ENCODE data around the gene PIM3.

PIM3 gene

DNA sequence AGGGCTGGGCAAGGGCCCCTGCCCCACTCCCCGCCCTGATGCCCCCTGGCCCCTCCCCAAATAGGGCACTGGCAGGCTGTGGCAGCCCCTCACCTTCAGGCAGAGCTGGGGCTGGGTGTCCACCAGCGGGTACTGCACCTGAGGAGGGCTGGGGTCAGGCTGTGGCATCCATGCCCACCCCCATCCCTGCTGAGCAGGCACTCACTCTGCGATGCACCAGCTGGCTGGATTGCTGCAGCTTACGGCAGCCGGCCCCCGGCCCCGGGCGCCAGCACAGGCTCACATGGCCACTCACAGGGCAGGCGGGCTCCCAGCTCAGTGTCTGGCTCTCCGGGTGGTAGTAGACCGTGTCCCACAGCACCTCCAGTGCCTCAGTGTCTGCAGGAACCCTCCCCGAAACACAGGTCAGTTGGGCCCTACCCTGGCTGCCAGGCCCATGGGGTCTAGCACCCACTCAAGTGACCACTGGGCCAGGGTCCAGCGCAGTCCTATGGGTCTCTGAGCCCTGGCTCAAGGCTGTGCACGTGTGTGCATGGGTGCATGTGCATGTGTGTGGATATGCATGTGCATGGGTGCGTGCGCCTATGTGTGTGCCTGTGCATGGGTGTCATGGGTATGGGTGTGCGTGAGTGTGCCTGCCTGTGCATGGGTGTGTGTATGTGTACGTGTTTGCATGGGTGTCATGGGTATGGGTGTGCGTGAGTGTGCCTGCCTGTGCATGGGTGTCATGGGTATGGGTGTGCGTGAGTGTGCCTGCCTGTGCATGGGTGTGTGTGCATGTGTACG lies 37.6 kb downstream of the PIM3 start:
- in situ Hi-C loops (cut with MboI; ENCODE audit: low sequenced_read_pairs) = no loop called here

DNA sequence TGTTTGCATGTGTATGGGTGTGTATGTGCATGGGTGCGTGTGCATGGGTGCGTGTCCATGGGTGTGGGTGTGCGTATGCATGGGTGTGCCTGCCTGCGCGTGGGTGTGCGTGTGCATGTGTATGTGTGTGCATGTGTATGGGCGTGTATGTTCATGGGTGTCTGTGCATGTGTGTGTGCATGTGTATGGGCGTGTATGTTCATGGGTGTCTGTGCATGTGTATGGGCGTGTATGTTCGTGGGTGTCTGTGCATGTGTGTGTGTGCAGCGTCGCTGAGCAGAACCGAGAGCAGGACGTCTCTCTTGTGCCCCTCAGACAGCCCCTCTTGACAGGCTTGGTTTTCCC lies 38.1 kb downstream of the PIM3 start:
- in situ Hi-C loops (cut with MboI; ENCODE audit: low sequenced_read_pairs) = no loop called here

DNA sequence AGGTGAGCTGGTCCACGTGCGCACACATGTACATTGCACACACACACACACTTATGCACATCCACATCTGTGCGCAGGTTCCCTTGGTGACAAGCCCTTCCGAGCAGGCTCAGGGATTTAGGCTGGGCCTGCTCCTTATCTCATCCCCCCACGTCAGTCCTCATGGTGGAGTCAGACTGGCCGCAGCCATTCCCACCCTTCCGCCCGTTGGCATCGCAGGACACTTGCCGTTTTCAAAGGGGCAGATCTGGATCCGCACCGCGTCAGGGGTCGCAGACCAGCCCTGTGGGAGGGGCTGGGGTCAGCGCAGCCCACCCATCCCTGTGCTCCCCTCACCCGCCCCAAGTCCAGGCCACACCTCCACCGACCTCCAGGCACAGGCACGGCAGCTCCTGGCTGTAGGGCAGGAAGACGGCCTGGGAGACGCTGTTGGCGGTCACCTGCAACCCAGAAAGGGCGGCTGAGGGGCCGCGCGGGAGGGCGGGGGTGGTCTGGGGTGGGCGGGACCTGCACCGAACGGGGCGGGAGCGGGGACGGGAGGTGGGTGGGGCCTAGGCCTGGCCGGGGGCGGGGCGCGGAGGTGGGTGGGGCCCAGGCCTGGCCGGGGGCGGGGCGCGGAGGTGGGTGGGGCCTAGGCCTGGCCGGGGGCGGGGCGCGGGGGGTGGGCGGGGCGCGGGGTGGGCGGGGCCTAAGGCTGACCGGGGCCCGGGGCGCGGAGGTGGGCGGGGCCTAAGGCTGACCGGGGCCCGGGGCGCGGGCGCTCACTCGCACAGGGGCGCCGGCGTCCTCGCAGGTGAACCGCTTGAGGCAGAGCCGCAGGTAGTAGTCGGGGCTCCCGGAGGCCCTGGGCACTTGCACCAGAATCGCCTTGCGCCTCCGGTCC lies 38.7 kb downstream of the PIM3 start:
- in situ Hi-C loops (cut with MboI; ENCODE audit: low sequenced_read_pairs) = no loop called here

DNA sequence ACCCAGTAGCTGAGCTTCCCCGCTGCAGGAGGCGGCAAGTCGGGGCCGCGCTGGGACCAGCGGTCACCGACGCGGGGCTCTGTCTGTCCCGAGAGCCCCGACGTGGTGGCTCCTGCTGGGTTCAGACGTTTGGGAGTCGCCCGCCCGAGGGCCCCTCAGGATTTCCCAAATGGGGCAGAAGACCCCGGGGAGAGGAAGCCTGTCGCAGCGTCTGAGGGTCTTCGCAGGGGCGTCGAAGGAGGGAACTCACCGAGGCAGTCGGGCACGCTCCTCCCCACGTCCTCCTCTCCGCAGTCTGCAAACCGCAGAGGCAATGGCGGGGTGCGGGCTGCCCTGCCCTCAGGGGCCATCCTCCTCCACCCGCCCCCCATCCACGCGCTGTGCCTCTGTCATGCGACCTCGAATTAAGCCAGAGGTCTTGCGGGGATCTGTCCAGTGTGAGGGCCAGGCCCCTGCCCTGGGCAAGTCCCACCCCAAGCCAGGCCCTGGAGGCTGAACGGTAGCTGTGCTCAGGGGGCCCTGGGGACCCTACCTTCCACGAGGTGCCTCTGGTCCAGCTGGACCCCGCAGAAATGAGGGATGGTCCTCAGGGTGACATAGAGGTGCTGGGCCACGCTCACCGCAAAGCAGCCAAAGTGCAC lies 39.5 kb downstream of the PIM3 start:
- in situ Hi-C loops (cut with MboI; ENCODE audit: low sequenced_read_pairs) = no loop called here

DNA sequence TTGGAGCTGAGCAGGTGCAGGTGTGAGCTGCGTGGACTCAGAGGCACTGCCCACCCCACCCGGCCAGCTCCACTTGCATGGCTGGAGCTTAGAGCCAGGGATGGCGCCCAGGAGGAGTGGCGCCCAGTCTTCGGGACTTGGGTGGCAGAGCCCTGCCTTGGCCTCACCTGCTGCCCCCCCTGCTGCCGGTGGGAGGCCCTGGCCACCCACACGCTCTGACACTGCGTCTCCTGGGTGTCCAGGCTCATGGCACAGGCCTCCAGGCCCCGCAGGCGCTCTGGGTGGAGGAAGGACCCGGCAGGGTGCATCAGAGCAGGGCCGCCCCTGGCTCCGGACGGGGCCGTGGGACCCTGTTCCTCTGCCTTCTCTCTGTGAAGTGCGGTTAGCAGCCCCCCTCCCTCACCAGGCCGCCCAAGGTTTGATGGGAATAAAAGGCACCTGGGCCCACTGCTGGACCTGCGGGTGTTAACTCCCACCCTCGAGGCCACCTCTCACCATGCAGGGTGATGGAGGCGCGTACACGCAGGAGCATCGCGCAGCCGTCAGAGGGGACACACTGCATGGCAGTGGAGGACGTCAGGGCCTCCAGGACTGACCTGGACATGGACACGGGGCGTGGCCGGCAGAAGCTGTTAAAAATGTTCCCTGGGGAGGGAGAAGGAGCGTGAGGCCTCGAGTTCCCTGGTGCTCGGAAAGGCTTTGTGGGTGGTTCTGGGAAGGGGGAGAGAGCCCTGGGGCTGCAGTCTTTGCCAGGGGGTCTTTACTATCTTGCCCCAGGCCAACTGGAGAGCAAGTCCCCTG lies 40.2 kb downstream of the PIM3 start:
- in situ Hi-C loops (cut with MboI; ENCODE audit: low sequenced_read_pairs) = no loop called here

DNA sequence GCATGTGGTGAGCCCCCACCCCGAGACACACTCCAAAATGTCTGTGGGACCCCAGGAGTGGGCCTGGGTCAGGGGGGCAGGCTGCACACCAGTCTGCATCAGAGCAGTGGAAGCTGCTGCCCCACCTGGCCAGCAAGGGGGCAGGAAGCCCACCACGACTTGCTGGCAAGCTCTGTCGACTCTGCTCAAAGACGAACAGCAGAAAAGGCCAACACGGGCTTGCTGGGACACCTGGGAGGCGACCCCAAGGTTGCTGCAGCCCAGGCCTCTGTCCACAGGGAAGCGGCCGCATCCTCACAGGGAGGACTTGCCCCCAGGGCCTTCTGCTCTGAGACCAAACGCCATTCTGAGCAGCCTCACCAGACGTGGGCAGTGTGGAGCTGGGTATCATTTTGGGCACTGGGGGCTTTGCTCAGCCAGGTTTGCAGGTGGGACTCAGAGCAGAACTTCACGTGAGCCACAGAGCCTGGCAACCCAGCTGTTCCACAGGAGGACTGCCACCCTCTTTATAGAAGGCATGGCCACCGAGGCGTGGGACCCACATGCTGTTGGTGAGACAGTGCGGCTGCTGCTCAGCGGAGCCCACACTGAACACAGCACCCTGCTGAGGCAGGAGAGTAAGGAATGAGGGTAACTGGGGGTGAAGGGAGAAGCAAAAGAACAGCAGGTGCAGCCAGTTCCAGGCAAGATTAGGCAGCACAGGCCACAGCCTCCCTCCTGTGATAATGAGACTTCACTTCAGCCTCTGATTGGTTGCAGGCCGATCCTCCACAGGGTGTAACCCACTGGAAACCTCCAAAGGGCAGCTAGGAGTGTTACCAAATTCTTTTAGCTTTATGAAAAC lies 41.0 kb downstream of the PIM3 start:
- in situ Hi-C loops (cut with MboI; ENCODE audit: low sequenced_read_pairs) = no loop called here

DNA sequence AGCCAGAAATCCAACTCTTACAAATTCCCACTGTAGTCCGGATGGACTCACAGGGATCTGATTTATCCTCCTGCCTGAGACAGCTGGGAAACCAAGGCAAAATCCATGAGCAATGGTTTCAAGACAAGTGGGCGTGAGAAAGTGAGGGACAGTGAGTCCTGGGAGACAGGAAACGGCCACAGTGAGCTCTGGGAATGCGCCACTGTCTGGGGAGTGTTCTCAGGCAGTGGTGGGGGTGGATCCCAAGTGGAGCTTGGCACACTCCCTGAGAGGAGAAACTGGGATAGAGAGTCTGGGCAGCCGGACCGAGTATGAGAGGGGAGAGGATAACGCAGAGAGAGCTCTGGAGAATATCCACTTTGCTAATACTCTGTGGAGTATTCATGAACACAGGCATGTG lies 42.2 kb downstream of the PIM3 start:
- in situ Hi-C loops (cut with MboI; ENCODE audit: low sequenced_read_pairs) = no loop called here

DNA sequence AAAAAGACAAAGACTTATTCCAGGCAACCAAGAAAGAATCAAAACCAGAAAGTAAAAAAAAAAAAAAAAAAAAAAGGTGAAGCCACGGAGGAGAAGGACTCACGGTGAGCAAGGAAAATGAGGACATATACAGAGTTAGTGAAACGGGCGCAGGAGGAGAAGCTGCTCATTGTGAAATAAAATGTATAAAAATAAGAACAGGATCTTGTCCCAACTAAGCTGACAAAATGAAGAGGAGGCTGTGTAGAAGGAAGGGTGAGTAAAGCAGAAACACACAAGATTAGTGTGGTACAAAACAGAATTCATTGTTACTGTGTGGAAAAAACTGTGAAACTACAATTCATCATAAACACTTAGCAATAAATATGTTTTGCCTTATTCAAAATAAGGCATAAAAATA lies 44.3 kb downstream of the PIM3 start:
- in situ Hi-C loops (cut with MboI; ENCODE audit: low sequenced_read_pairs) = no loop called here

DNA sequence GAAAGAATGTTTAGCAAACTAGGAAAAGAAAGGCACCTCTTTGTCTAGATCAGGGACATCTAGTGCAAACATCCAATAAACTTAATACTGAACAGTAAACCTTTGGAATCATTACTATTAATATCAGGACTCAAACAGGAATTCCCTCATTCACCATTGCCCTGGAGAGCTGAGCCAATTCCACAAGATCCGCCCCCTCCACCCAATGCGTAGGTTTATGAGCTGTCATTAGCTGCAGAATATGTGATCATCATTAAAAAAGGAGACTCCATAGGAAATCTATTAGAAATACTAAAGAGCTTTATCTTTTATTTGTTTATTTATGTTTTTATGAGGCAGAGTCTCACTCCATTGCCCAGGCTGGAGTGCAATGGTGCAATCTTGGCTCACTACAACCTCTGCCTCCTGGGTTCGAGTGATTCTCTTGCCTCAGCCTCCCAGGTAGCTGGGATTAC lies 46.5 kb downstream of the PIM3 start:
- in situ Hi-C loops (cut with MboI; ENCODE audit: low sequenced_read_pairs) = no loop called here

DNA sequence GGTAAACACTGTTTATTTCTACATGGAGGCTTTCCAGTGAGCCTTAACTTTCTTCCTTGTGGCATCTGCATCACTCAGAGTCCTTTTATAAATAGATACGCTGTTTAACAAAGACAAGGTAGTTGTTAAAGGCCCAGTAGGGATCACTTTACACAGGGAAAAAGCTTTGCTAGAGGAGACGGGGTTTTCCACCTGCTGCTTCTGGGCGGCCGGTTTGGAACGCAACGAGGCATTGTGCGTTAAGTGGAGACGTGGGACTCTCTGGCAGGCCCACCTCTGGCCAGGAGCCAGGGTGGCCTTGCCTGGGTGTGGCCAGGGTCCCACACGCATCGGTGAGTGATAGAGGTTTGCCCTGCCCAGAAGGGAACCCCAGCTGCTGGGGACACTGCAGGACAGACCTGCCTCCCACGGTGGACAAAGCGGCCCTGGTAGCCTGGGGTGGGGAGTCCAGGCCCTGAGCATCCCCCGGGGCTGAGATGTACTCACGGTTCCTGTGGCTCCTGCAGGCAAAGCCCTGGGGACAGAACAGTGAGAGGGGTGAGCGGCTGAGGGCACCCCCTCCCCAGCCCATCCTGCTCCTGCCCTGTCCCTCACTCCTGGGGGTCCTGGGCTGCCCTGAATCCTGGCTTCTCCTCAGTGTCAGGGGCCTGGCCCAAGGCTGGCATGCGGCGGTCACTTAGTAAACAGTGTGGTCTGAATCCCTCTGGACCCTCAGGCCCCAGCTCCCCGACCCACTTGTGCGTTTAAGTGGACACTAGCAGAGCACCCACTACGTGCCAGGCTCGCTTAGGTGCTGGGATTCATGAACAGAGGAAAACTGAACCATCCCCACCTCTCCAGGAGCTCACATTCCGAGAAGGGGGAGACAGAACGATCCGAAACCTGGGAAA lies 47.8 kb downstream of the PIM3 start:
- in situ Hi-C loops (cut with MboI; ENCODE audit: low sequenced_read_pairs) = no loop called here

DNA sequence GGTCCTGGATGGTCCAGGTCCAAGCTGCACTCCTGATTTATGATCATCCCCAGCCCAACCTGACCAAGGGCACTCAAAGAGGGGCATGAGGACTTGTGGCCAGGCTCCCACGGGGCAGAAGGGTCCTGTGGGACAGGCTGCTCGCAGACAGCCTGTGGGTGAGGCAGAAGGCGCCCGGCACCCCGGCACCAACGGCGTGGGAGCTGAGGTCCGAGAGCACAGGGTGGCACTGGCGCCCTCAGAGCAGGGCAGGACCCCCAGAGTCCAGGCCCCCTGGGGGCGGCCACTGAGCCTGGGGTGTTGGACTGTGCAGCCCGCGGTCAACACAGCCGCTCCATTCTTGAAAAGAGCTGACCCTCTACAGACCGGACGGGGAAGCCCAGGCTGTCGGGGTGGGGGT lies 48.7 kb downstream of the PIM3 start:
- in situ Hi-C loops (cut with MboI; ENCODE audit: low sequenced_read_pairs) = no loop called here

DNA sequence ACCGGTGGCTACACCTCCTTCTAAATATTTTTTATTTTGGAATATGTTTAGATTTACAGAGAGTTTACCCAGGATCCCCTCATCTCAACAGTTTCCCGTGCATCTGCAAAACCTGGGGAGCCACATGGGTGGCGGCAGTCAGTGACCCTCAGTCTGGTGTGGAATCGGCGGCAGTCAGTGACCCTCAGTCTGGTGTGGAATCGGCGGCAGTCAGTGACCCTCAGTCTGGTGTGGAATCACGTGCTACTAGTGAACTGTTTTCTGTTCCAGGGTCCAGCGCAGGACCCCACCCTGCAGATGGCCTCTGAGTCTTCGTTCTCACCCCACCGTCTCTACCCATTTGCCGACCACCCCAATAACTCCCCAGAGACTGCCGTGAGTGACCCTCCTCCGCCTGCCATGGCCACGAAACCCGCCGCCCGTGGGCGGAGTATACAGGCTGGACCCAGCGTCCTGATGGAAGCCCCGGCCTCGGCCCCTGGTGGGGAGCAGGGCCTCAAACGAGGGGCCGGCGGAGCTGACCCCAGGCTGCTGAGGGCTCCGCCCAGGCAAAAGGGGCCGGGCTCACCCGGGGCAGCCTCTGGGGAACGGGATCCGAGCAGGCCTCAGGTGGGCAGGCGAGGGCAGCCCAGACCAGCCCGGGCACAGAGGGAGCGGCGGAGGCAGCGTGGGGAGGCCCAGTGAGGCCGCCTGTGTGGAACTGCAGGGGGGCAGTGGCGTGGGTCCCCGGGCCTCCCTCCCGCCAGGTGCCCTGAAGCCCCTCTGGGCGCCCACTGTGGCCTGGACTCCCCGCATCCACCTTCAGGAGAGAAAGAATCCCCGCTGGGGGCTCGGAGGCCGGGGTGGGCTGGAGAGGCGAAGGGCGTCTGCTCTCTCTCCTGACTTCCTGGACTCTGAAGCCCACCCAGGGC lies 49.4 kb downstream of the PIM3 start:
- in situ Hi-C loops (cut with MboI; ENCODE audit: low sequenced_read_pairs) = no loop called here

DNA sequence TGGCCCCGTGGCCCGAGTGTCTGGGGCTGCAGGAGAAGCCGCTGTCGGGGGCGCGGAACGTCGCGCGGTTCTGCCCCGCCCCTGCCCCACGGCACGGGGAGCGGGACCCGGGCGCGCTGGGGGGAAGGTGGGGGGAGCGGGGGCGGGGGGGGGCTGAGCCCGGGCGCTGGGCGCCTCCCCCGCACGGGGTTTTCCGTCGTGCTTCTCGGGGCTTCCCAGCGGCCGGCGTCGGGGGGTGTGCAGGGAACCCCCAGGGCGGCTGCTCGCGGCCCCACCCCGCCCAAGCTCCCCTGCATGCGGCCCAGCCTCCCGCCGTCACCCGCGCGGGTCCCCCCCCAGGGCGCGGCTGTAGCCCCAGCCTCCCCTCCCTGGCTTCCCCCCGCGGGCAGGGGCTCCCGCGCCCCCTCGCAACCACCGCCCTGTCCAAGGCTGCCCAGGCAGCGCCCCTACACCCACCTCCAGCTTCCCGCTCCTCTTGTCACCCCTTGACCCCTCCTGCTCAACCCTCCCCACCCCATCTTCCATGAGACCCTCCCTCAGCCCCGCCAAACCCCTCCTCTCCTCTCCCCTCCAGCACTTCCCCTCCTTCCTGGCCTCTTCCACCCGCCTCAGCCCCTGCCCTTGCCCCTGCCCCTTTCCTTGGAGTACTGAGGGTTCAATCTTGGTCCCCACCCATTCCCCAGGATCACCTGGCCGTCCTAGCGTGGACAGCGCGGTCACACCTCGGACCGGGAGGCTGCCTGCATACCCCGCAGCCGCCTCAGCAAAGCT lies 50.3 kb downstream of the PIM3 start:
- in situ Hi-C loops (cut with MboI; ENCODE audit: low sequenced_read_pairs) = no loop called here

DNA sequence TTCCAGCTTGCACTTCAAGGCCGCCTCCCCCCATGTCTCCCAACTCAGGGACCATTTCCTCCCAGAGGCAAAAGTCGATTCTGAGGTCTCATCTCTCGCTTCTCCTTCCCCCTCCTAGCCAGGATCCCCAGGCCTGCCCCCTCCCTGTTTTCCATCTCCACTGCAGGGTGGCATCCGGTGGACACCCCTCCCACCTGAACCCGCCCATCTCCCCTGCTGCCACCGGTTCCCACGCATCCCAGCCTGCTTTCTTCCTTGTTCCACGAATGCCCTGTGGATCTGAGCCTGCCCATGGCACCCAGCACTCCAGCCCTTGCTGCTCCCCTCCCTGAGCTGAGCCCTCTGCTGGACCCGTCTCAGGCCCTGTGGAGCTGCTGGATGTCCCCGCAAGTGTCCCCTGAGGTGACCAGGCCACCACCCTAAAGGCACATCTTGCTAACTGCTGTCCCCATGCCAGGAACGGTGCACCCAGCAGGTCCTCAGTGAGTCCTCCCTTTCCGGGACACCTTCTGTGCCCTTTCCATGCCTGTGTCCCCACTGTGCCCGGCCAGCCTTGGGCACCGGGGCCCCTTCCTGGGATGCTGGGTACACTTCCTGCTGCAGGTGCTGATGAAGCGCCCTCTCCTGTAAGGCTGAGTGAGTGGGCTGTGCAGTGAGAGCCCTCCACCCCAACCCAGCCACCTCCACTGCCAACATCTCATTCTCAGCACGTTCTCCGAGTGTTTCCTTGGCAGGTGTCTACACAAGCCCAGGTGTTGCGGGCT lies 51.1 kb downstream of the PIM3 start:
- in situ Hi-C loops (cut with MboI; ENCODE audit: low sequenced_read_pairs) = no loop called here

DNA sequence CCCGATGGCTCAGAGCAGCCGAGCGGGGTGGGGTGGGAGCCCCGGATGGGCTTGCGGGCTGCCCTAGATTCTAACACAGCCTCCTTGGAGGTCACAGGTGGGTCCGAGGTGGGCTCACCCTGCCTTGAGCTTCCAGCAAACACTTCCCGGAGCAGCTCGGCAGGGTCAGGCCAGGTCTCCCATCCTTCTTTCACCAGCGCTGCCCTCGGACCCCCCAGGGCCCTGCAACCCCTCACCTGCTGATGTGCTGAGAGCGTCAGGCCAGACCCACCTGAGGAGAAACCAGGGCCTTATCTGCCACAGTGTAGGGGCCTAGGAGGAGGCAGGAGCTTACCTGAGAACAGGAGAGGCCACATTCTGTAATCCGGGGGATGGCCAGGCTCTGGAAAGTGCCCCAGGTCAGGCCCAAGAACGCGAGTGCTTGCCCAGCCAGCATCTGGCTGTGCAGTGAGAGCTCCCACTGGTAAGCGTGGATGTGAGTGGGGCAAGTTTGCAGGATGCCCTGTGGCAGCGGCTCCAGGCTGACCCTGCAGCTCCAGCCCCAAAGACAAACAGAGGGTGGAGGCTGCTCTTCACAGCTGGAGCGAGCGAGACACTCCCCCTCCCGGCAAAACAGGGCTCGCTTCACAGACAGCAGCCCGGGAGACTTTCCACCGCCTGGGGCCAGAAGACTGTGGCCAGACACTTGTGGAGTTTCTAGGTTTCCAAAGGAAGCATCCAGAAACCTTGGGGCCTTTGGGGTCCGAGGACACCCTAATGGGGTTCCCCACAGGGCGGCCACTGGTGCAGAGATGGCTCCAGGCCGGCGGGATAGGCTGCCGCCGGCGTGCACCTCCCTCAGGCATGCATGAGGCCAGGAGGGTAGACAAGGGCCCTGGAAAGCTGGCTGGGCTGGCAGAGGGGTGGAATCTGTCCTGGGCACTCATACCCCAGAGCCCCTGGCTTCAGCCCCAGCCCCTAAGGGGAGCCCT lies 51.9 kb downstream of the PIM3 start, which contains the start of gene IL17REL:
Gene IL17REL, minus strand, starts transcription at position 555 of the 971 bp plus-strand sequence. Its CDS starts 119 bp downstream, at position 436.
- in situ Hi-C loops (cut with MboI; ENCODE audit: low sequenced_read_pairs) = no loop called here
